Measurements from ENCODE around the gene TRIM45.

DNA sequence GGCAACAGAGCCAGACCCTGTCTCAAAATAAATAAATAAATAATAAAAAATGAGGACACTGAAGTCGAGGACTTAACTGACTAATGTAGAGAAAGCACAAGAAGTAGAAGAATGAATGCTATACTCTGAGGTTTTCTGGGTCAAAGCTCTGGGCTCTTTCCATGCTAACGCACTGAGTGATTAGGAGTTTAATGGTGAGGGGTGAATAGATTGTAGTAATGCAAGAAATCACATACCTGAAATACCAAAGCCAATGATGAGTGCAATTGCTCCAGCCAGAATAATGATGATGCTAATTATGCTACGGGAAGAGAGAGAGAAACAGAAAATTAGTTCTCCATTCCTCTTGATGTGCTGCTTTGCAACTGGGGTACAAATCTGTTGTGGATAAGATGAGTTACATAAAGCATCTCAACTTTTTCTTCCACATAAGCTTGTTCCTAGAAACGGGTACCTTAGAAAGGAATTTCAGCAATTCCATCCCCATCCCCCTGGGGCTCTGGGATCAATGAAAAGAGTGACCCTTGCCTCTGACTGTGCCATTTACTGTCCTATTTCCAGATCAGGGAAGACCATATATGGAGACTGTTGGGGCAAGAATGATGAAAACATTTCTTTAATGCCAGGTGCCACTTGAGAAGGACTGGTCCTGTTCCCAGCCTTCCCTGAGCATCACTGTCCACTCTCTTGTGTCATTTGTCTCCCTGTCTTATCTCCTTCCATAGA is 48.5 kb upstream of the TRIM45 start:
- TF ChIP-seq CTCF (IDR thresholded peaks at IDR 0.05) = no peak
- no peak for TF ChIP-seq POLR2A (IDR thresholded peaks at IDR 0.05)
